Measurements from ENCODE around the gene NDUFA13. TPM values are rescaled to one million over a fixed set of nuclear protein-coding genes. Genes with fewer than 3 reads are reported as not detected.

NDUFA13 gene
- total and polyA plus RNA-seq, 2 experiments from 2014 or later, result 80.4 to 615 TPM

- Histone ChIP-seq H4K20me1 (ENCODE audit: insufficient read depth, poor library complexity, severe bottlenecking) (no peaks in the 10 kb centered on the region), H3K4me3 (no peak overlapping the region), H3K79me2 (no peaks in the 10 kb centered on the region), H3K27me3 (no peaks in the 10 kb centered on the region), H3K9me3 (ENCODE audit: low read depth) (no peaks in the 10 kb centered on the region), H3K9me2 (replicated peaks; ENCODE audit: insufficient read depth) (no peaks in the 10 kb centered on the region), H3K27ac (no peak overlapping the region), H3K36me3 (replicated peaks; ENCODE audit: insufficient read depth, low read depth) (no peaks in the 10 kb centered on the region), H2AFZ (no peak overlapping the region), H3K4me1 (ENCODE audit: insufficient read depth) (peaks cover 22% of the 10 kb centered on the region), H3K4me2 (no peak overlapping the region)
- no peak for DNase-seq (ENCODE audit: low spot score)
- WGBS (ENCODE audit: low lambda C conversion rate, missing lambda C conversion rate), result 96% methylated on average over 31 of the region's 34 CpGs
- no peak for TF ChIP-seq EZH2phosphoT487 (IDR thresholded peaks at IDR 0.05; ENCODE audit: low read depth, severe bottlenecking, unreplicated experiment)
- no peak for TF ChIP-seq CTCF (IDR thresholded peaks at IDR 0.05; ENCODE audit: poor library complexity)
- no peak for TF ChIP-seq EZH2 (IDR thresholded peaks at IDR 0.05; ENCODE audit: borderline replicate concordance)
Measured at GRCh38 chr19:19535311-19536191, 19.5 kb downstream of the NDUFA13 start.

- H2AFZ ChIP-seq, result no peak overlapping the region
- WGBS (ENCODE audit: low lambda C conversion rate, missing lambda C conversion rate), result 85% methylated on average over 55 of the region's 59 CpGs
- no peaks in the 10 kb centered on the region for H3K36me3 ChIP-seq (replicated peaks; ENCODE audit: insufficient read depth, low read depth)
- no peaks in the 10 kb centered on the region for H4K20me1 ChIP-seq (ENCODE audit: insufficient read depth, poor library complexity, severe bottlenecking)
- peak overlapping the region; percentile 96 for H3K4me2 ChIP-seq
- TF ChIP-seq EZH2 (IDR thresholded peaks at IDR 0.05; ENCODE audit: borderline replicate concordance), result no peak
- no peak for TF ChIP-seq CTCF (IDR thresholded peaks at IDR 0.05; ENCODE audit: poor library complexity)
- TF ChIP-seq EZH2phosphoT487 (IDR thresholded peaks at IDR 0.05; ENCODE audit: low read depth, severe bottlenecking, unreplicated experiment), result no peak
- H3K4me1 ChIP-seq (ENCODE audit: insufficient read depth), result peaks cover 22% of the 10 kb centered on the region
- no peaks in the 10 kb centered on the region for H3K9me3 ChIP-seq (ENCODE audit: low read depth)
- H3K27me3 ChIP-seq, result no peaks in the 10 kb centered on the region
- DNase-seq (ENCODE audit: low spot score), result no peak
- H3K79me2 ChIP-seq, result no peaks in the 10 kb centered on the region
- no peaks in the 10 kb centered on the region for H3K9me2 ChIP-seq (replicated peaks; ENCODE audit: insufficient read depth)
- H3K27ac ChIP-seq, result no peak overlapping the region
- H3K4me3 ChIP-seq, result no peak overlapping the region
Measured at GRCh38 chr19:19537075-19538048, 21.3 kb downstream of the NDUFA13 start.

DNA sequence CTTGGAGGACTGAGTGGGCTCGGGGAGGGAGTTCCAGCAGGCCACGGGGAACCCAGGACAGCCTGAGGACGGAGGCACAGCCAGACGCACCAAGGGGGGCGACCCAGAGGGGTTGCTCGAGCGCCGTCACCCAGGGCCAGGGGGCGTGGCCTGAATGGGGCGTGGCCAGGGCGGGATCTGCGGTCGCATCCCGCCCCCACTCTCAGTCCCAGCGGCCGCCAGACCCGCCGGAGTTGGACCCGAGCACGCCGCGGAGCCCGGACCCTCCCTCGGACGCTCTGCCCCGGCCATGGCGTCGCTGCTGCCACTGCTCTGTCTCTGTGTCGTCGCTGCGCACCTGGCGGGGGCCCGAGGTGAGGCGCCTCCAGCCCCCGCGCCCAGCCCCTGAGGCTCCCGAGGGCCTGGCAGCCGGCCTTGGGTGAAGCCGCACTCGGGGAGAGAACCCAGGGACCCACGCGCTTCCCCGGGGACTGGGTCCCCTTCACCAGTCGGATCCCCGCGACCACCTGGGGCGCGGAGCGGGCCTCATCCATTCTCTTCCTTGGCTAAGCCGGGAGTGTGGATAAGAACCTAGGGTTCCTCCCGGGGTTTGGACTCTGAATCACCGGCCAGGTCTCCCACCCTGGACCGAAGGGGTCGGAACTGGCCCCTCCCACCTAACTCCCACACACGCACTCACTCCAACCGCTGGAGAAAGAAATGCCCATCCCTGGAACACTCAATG, 22.2 kb downstream of the NDUFA13 start, which contains the start of gene CILP2:
TSS of gene CILP2 (plus strand) at position 205 of the 724 bp plus-strand sequence. CDS start at position 290, 85 bp downstream.
- Histone ChIP-seq H3K27ac (no peak within 1 kb of the TSS), H2AFZ (peak within 1 kb of the TSS; percentile 14), H3K27me3 (no peaks in the 10 kb centered on the region), H3K9me3 (ENCODE audit: low read depth) (no peaks in the 10 kb centered on the region), H3K79me2 (no peaks in the 10 kb centered on the region), H4K20me1 (ENCODE audit: insufficient read depth, poor library complexity, severe bottlenecking) (no peaks in the 10 kb centered on the region), H3K4me3 (peak within 1 kb of the TSS; percentile 41), H3K36me3 (replicated peaks; ENCODE audit: insufficient read depth, low read depth) (no peaks in the 10 kb centered on the region), H3K4me2 (peak within 1 kb of the TSS; percentile 96), H3K4me1 (ENCODE audit: insufficient read depth) (peaks cover 22% of the 10 kb centered on the region), H3K9me2 (replicated peaks; ENCODE audit: insufficient read depth) (no peaks in the 10 kb centered on the region)
- TF ChIP-seq EZH2 (IDR thresholded peaks at IDR 0.05; ENCODE audit: borderline replicate concordance), result no peak
- TF ChIP-seq CTCF (IDR thresholded peaks at IDR 0.05; ENCODE audit: poor library complexity), result no peak
- no peak for TF ChIP-seq EZH2phosphoT487 (IDR thresholded peaks at IDR 0.05; ENCODE audit: low read depth, severe bottlenecking, unreplicated experiment)
- 4% methylated on average over 31 of the region's 56 CpGs for WGBS (ENCODE audit: low lambda C conversion rate, missing lambda C conversion rate)
- peak; percentile 77 for DNase-seq (ENCODE audit: low spot score)

Measured in hepatocyte (in vitro differentiated cells).